ENCODE results near the gene SEC61B.

The SEC61B gene

DNA sequence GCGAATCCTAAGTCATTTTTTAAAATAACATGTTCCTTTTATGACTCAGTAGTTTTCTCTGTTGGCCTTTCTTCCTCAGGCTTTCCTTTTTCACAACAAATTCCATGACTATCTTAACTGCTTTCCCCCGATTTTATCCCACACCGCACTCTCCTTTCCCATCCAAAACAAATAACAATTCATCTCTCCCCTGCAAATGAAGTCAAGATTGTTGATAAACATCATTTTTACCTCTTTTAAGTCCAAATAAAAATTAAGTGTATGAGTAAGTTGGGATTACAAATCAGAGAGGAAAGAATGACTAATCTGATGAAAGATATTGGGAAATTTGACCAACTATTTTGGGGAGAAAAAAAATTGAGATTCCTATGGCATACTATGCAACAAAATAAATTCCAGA lies 47.3 kb downstream of the SEC61B start:
- DNase-seq: no peak

DNA sequence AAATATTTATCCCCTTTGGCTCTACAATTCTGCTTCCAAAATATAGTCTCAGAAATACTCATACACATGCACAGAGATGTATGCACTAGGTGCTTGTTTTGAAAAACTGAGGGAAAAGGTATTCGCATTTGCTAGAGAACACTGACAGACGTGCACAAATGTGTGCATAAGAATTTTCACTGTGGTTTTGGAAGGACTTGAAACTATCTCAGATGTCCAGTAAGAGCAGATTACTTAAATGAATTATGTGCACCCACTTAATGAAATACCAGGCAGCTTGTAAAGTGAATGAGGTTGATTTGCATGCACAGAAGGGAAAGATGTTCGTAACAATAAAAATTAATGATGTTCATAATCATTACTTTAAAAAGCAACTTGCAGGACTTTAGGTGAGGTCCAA lies 48.4 kb downstream of the SEC61B start:
- DNase-seq: no peak

DNA sequence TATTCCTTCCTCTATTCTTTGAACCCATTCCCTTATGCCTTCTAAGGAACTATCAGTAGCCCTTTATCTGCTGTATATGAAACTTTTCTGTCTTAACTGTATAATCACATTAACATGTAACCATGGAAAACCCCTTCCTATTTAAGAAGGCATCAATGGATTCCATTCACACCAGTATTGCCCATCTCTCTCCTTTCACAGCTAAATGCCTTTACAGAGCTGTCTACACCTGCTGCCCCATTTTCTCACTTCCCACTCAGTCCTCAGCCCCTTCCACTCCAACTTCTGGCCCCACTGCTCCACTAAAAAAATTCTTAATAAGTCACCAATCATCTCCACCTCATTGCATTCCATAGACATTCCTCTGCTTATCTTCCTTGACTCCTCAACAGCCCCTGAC lies 50.8 kb downstream of the SEC61B start:
- DNase-seq: no peak

DNA sequence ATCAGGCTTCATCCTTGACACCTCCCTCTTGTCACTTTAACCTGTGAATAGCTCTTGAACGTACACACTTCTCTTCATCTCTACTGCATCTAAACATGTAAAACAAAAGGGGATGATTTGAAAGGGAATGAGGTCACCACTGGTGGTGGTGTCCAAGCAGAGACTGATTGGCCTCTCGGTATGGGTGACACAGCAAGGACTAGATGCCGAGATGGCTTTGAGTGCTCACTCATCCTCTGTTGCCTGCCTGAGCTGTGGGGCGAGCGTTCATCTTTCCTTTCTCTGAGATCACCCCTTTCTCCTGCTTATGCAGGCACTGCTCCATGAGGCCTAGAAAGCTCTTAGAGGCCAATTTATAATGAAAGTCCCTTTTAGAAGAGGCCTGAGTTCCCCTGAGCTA lies 51.9 kb downstream of the SEC61B start:
- DNase-seq: no peak

DNA sequence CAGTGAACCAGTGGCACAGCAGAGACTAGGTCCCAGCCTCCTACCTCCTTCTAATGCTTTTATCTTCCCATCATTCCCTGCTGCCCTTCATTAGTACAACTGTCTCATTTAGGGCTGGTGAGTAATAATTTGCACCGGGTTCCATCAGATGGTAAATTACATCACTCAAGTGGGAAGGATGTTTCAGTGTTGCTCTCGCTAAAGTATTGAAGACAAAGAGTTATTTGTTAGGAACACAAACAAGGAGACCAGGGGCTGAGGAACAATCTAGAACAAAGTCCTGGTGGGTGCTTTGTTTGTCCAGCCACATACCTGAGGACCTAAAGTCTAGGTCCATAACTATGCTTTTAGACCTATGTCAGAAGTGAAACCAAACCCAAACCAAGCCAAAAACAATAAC lies 52.4 kb downstream of the SEC61B start:
- no peak for DNase-seq

Data from hypothalamus (tissue), 51 donors.